Gastroesophageal sphincter (tissue), 4 donors: Measurements from ENCODE around the gene CTBP1. TPM values are rescaled to one million over a fixed set of nuclear protein-coding genes. Genes with fewer than 3 reads are reported as not detected.
"Not testable (repeated sequence)": the region's sequence is repeated elsewhere in the genome, so short reads cannot be mapped to it uniquely, and the experiment has no call there.

Experiments
- ATAC-seq: fragments of 150-250 bp; one replicate; pipeline ENCODE4 v1.9.1; 2016; ENCODE audit warnings: mild to moderate bottlenecking, moderate library complexity
- H3K27ac ChIP-seq, 4 donors: fragments of 200-600 bp; sonication (generic) in 3 of 4; 1 replicate in 3 of 4; 2 replicates in 1 of 4; pipeline ENCODE4 v1.5.1; 2016 to 2019
- H3K27me3 ChIP-seq: fragments of 200-600 bp; sonication (generic); one replicate; pipeline ENCODE4 v1.5.1; 2019
- H3K36me3 ChIP-seq, 2 donors: fragments of 200-600 bp; sonication (generic); one replicate each; pipeline ENCODE4 v1.5.1; 2019; ENCODE audit warnings: control low read depth in 1 of 2
- H3K4me1 ChIP-seq, 3 donors: fragments of 200-600 bp; sonication (generic); 1 replicate in 2 of 3; 2 replicates in 1 of 3; pipeline ENCODE4 v1.5.1; 2016 to 2019; ENCODE audit warnings: control low read depth in 2 of 3
- H3K4me3 ChIP-seq, 2 donors: fragments of 200-600 bp; sonication (generic); one replicate each; pipeline ENCODE4 v1.5.1; 2019; ENCODE audit warnings: mild to moderate bottlenecking in 1 of 2, moderate library complexity in 1 of 2
- H3K9me3 ChIP-seq, 3 donors: fragments of 200-600 bp; sonication (generic); one replicate each; pipeline ENCODE4 v1.5.1; 2017 to 2019; ENCODE audit warnings: control low read depth in 2 of 3
- EP300 ChIP-seq: sonication (generic); formaldehyde crosslinking; IDR thresholded peaks from one replicate; pipeline ENCODE4 v1.6.1; 2017; ENCODE audit warnings: antibody characterized with exemption, mild to moderate bottlenecking
- POLR2A ChIP-seq, 2 donors: fragments of 450-650 bp; IDR thresholded peaks; one replicate each; pipeline ENCODE4 v1.6.1; 2017; ENCODE audit warnings: antibody characterized with exemption in 2 of 2, mild to moderate bottlenecking in 2 of 2, moderate library complexity in 1 of 2
- POLR2AphosphoS5 ChIP-seq: sonication (generic); formaldehyde crosslinking; IDR thresholded peaks from one replicate; pipeline ENCODE4 v1.6.1; 2017; ENCODE audit warnings: antibody characterized with exemption
- WGBS, 2 donors: methylation state at CpG; one replicate each; pipeline ENCODE4 v1.1.5; 2018; ENCODE audit warnings: low coverage in 1 of 2; 5-methylcytosine and 5-hydroxymethylcytosine counted together
- total RNA-seq, 4 donors: library from RNA; depleted of rRNA; stranded (reverse); fragments of >200 nt; gene quantifications; one replicate each; pipeline ENCODE4 v1.1.0, GENCODE V29; 2016
- TF ChIP-seq, protein P1 (sequence below), 4 experiments: fragments of 200-600 bp in 2 of 4; fragments of 450-650 bp in 2 of 4; sonication (generic) in 1 of 4; IDR thresholded peaks; one replicate each; pipeline ENCODE4 v1.5.1; 2017 to 2019; ENCODE audit warnings: antibody characterized with exemption in 4 of 4, mild to moderate bottlenecking in 2 of 4, moderate library complexity in 2 of 4

The CTBP1 gene
- total RNA-seq, 4 donors from 2014 or later = 126 to 271 (median 164) TPM

DNA sequence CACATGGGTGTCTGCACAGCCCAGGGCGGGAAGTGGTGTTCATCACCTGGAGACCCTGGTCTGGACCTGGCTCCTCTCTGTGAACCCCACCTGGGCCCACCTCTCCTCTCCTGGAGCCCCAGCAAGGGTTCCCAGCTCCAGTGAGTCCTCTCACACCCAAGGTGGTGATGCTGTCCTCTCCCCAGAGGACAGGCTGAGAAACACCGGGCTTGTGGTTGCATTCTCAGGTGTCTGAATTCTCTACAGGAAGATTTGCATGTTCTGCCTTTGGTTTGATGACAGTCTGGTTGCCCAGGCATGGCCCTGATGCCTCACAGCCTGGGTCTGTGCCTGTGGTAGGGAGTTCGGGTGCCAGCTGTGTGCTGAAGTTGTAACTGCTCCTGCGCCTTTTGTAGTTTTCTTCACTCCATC, 44.6 kb upstream of the CTBP1 start:
- H3K27me3 ChIP-seq = no peaks in the 10 kb centered on the region
- no peaks in the 10 kb centered on the region for H3K9me3 ChIP-seq
- TF ChIP-seq POLR2AphosphoS5 = no peak
- TF ChIP-seq, protein P1, sequence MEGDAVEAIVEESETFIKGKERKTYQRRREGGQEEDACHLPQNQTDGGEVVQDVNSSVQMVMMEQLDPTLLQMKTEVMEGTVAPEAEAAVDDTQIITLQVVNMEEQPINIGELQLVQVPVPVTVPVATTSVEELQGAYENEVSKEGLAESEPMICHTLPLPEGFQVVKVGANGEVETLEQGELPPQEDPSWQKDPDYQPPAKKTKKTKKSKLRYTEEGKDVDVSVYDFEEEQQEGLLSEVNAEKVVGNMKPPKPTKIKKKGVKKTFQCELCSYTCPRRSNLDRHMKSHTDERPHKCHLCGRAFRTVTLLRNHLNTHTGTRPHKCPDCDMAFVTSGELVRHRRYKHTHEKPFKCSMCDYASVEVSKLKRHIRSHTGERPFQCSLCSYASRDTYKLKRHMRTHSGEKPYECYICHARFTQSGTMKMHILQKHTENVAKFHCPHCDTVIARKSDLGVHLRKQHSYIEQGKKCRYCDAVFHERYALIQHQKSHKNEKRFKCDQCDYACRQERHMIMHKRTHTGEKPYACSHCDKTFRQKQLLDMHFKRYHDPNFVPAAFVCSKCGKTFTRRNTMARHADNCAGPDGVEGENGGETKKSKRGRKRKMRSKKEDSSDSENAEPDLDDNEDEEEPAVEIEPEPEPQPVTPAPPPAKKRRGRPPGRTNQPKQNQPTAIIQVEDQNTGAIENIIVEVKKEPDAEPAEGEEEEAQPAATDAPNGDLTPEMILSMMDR (IDR thresholded peaks at IDR 0.05) = no peak
- no peak for TF ChIP-seq EP300
- no peak for TF ChIP-seq POLR2A (IDR thresholded peaks at IDR 0.05)
- H3K36me3 ChIP-seq = peaks cover 0 to 24% of the 10 kb centered on the region in 2 donors
- peaks cover 0 to 82% (median 38%) of the 10 kb centered on the region in 3 donors for H3K4me1 ChIP-seq
- H3K4me3 ChIP-seq = no peak overlapping the region
- no peak for ATAC-seq
- H3K27ac ChIP-seq = no peak overlapping the region
- 80 to 83% methylated on average over 2 of the region's 4 CpGs for WGBS, 2 donors

DNA sequence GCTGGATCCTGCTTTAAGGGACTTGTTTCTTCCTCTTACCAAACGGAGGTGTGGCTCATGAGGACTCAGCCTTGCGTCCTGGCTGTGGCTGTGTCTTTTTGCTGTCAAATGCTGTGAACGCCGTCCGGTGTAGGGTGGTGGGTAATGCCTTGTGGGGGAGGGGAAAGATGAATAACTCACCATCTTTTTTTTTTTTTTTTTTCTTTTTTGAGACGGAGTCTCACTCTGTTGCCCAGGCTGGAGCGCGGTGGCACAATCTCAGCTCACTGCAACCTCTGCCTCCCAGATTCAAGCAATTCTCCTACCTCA, 43.7 kb upstream of the CTBP1 start:
- Histone ChIP-seq H3K27ac (peak overlapping the region in 1 of 4 donors; percentile 11), H3K4me1 (peaks cover 0 to 79% (median 38%) of the 10 kb centered on the region in 3 donors), H3K36me3 (peaks cover 0 to 15% of the 10 kb centered on the region in 2 donors)
- not testable (repeated sequence) for H3K9me3 ChIP-seq, ATAC-seq, H3K4me3 ChIP-seq, H3K27me3 ChIP-seq
- 74 to 75% methylated on average over 6 to 8 of the region's 8 CpGs for WGBS, 2 donors

DNA sequence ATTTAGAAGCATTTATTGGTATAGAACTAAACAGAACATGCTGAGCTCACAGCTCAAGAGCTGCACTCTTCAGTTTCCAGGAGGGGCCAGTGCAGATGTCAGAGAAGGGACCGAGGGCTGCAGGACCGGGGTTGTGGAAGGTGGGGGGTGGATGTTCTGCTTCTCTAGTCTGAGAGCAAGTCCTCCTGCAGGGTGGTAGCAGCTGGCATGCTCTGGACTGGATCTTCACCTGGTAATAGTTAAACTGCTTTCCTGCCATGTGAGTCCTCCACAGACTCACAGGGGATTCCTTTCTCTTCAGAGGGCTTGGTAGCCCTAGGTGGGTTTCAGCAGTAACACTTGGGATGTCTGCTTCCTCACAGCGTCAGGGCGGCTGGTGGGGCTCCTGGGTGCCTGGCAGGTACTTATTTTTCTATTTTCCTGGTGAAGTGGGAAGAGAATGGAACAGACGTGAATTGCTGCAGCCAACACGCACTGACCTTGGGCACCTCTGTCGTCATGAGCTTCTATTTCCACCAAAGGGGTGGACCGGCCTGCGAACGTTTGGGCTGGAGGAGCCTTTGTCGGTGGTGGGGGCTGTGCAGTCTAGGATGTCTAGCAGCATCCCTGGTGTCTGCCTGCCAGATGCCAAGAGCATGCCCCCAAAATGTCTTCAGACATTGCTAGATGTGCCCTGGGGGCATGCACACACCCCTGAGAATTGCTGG, 43.2 kb upstream of the CTBP1 start:
- 40% methylated on average over 3 of the region's 11 CpGs; no CpG with 5 or more reads in 1 of the 2 donors for WGBS, 2 donors
- Histone ChIP-seq H3K36me3 (peaks cover 0 to 10% of the 10 kb centered on the region in 2 donors), H3K4me3 (no peak overlapping the region), H3K4me1 (peaks cover 0 to 75% (median 38%) of the 10 kb centered on the region in 3 donors), H3K27ac (peak overlapping the region in 1 of 4 donors; percentile 11), H3K27me3 (no peaks in the 10 kb centered on the region), H3K9me3 (no peaks in the 10 kb centered on the region)
- ATAC-seq = no peak
- TF ChIP-seq POLR2A (IDR thresholded peaks at IDR 0.05) = no peak
- TF ChIP-seq POLR2AphosphoS5 = no peak
- TF ChIP-seq EP300 = no peak
- TF ChIP-seq, protein P1 (IDR thresholded peaks at IDR 0.05) = no peak

DNA sequence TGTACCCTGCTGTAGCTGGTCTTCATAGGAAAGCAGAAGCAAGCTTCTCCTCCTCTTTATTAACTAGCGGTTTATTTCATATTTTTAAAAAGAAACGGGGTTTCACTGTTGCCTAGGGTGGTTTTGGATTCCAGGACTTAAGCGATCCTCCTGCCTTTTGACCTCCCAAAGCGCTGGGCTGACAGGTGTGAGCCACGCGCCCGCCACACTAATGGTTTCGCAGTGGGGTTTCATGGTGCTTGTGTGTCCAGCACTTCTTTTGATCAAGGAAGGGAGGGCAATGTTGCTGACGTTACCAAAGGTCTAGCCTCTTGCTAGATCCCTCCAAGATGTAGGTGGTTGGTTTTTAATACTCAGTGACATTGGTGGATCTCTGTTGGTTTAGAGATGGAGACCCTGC, 42.2 kb upstream of the CTBP1 start:
- ATAC-seq = no peak
- H3K9me3 ChIP-seq = no peaks in the 10 kb centered on the region
- no peaks in the 10 kb centered on the region for H3K36me3 ChIP-seq
- H3K4me1 ChIP-seq = peaks cover 0 to 65% (median 38%) of the 10 kb centered on the region in 3 donors
- H3K27ac ChIP-seq = peak overlapping the region in 3 of 4 donors; percentile 83 to 96 (median 85)
- H3K27me3 ChIP-seq = no peaks in the 10 kb centered on the region
- WGBS, 2 donors = 13 to 43% methylated on average over 2 to 3 of the region's 9 CpGs
- peak overlapping the region in 1 of 2 donors; percentile 82 for H3K4me3 ChIP-seq
- TF ChIP-seq EP300 (no peak), POLR2A (IDR thresholded peaks at IDR 0.05) (no peak), POLR2AphosphoS5 (no peak)
- TF ChIP-seq, protein P1 (IDR thresholded peaks at IDR 0.05) = no peak

DNA sequence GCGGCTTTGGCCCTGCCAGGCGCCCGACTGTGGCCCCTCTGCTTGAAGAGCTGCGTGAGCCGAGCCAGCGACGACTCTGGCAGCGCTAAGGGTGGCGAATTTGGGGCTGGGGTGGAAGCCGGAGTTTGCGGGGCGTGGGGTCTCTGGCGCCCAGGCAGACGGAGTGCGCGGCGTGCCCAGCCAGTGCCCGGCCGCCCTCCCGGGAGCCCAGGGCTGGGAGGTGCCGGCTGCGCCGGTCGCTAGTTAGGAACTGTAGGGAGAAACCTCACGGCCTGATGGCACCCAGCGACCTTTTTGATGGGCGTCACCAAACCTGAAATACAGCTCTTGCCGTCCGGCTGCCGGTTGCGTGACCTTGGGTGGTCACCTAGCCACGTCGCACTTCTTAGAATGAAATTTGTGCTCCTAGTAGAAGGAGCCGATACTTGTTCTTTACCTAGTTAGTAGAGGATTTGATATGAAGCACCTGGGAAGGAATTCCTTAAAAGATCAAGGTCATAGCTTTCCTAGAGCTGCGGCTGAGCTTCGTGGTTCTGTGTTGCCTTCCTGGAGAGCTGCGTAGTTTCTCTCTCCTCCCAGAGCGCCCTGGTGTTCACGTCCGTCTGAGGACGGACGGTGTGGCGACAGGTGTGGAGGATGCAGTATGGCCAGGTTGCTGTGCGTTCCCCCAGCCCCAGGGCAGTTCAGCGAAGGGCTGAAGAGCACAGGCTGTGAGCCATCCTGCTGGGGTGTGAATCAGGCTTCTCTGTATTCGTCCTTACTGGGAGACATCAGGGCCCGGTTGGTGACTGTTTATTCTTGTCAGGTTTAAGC, 41.4 kb upstream of the CTBP1 start:
- Histone ChIP-seq H3K36me3 (no peaks in the 10 kb centered on the region), H3K4me1 (peaks cover 0 to 61% (median 38%) of the 10 kb centered on the region in 3 donors), H3K27me3 (no peaks in the 10 kb centered on the region), H3K4me3 (peak overlapping the region; percentile 63 to 82), H3K27ac (peak overlapping the region; percentile 39 to 96 (median 84)), H3K9me3 (no peaks in the 10 kb centered on the region)
- no peak for ATAC-seq
- TF ChIP-seq POLR2A (IDR thresholded peaks at IDR 0.05) = no peak
- TF ChIP-seq, protein P1 (IDR thresholded peaks at IDR 0.05) = no peak
- TF ChIP-seq POLR2AphosphoS5 = no peak
- TF ChIP-seq EP300 = no peak
- WGBS, 2 donors = 0% methylated on average over 4 to 5 of the region's 47 CpGs
